Measurements from ENCODE around the gene CD48. TPM values are rescaled to one million over a fixed set of nuclear protein-coding genes. Genes with fewer than 3 reads are reported as not detected.

CD48 gene
- total RNA-seq, 1 experiment from 2014 or later = 0.20 TPM

GRCh38 chr1:160631983-160632625 is 79.5 kb downstream of the CD48 start:
- Histone ChIP-seq H3K27ac (ENCODE audit: low read depth, low read length) (no peak overlapping the region), H4K20me1 (ENCODE audit: insufficient read depth) (no peaks in the 10 kb centered on the region), H3K36me3 (ENCODE audit: control insufficient read depth in 1 of 2, insufficient read depth in 2 of 2, low read length in 2 of 2) (no peaks in the 10 kb centered on the region), H3K9ac (ENCODE audit: low read length) (no peak overlapping the region), H2AFZ (ENCODE audit: low read depth, low read length, poor library complexity, severe bottlenecking) (no peak overlapping the region), H3K4me2 (ENCODE audit: low read length) (no peak overlapping the region), H3K9me2 (ENCODE audit: insufficient read depth) (no peaks in the 10 kb centered on the region), H3K4me3 (replicated peaks in 1 of 2; ENCODE audit: low read depth in 1 of 2, low read length in 2 of 2) (no peak overlapping the region), H3K9me3 (ENCODE audit: control insufficient read depth in 1 of 2, insufficient read depth in 1 of 2, low read depth in 1 of 2, low read length in 2 of 2) (no peaks in the 10 kb centered on the region), H3K4me1 (ENCODE audit: control insufficient read depth in 1 of 2, insufficient read depth in 2 of 2, low read length in 2 of 2) (no peaks in the 10 kb centered on the region), H3K27me3 (ENCODE audit: insufficient read depth, low read length) (no peaks in the 10 kb centered on the region), H3K79me2 (ENCODE audit: insufficient read depth, low read length) (no peaks in the 10 kb centered on the region)
- ChIA-PET POLR2A (no interaction called here), CTCF (no interaction called here), RAD21 (ENCODE audit: low non-redundant PET in 1 of 2, low total read pairs in 2 of 2, uncharacterized antibody in 2 of 2, unreplicated experiment in 2 of 2) (no interaction called here)
- DNase-seq (ENCODE audit: low read depth, low spot score) = no peak
- BruUV-seq (replicated peaks) = no TSS peak
- ATAC-seq = no peak
- no peak for TF ChIP-seq SIN3A (IDR thresholded peaks at IDR 0.05; ENCODE audit: low read depth)
- TF ChIP-seq JUND (IDR thresholded peaks at IDR 0.05) = no peak
- no peak for TF ChIP-seq SRF (IDR thresholded peaks at IDR 0.05; ENCODE audit: low read depth)
- TF ChIP-seq CEBPB (IDR thresholded peaks at IDR 0.05; ENCODE audit: low read depth) = no peak
- TF ChIP-seq ZFX (IDR thresholded peaks at IDR 0.05) = no peak
- no peak for TF ChIP-seq CTCF (IDR thresholded peaks at IDR 0.05 in 2 of 3, conservative IDR thresholded peaks at IDR 0.05 in 1 of 3; ENCODE audit: borderline replicate concordance in 1 of 3, insufficient read depth in 1 of 3, low read depth in 2 of 3, low read length in 2 of 3)
- TF ChIP-seq RAD21 (IDR thresholded peaks at IDR 0.05; ENCODE audit: low read depth) = no peak
- TF ChIP-seq CBX3 (IDR thresholded peaks at IDR 0.05; ENCODE audit: low read depth) = no peak
- no peak for TF ChIP-seq ZBTB33 (IDR thresholded peaks at IDR 0.05; ENCODE audit: extremely low read depth, insufficient replicate concordance, low read length)
- no peak for TF ChIP-seq FOSL1 (IDR thresholded peaks at IDR 0.05; ENCODE audit: low read depth)
- no peak for TF ChIP-seq ELF1 (IDR thresholded peaks at IDR 0.05; ENCODE audit: borderline replicate concordance, low read depth)
- no peak for TF ChIP-seq ZNF274 (IDR thresholded peaks at IDR 0.05; ENCODE audit: low read depth, low read length)
- no peak for TF ChIP-seq TCF7L2 (IDR thresholded peaks at IDR 0.05; ENCODE audit: borderline replicate concordance, extremely low read depth, insufficient read depth, insufficient read length)
- no peak for TF ChIP-seq ATF3 (IDR thresholded peaks at IDR 0.05)
- TF ChIP-seq POLR2A (IDR thresholded peaks at IDR 0.05; ENCODE audit: borderline replicate concordance, extremely low read depth, insufficient read depth, insufficient read length) = no peak
- TF ChIP-seq REST (IDR thresholded peaks at IDR 0.05; ENCODE audit: low read depth) = no peak
- intact Hi-C loops (cut with micrococcal nuclease) = no loop called here
